ENCODE data around the gene FZD8. TPM values are rescaled to one million over a fixed set of nuclear protein-coding genes. Genes with fewer than 3 reads are reported as not detected.

FZD8 gene
- polyA plus RNA-seq, 1 experiment, result 0.18 TPM

DNA sequence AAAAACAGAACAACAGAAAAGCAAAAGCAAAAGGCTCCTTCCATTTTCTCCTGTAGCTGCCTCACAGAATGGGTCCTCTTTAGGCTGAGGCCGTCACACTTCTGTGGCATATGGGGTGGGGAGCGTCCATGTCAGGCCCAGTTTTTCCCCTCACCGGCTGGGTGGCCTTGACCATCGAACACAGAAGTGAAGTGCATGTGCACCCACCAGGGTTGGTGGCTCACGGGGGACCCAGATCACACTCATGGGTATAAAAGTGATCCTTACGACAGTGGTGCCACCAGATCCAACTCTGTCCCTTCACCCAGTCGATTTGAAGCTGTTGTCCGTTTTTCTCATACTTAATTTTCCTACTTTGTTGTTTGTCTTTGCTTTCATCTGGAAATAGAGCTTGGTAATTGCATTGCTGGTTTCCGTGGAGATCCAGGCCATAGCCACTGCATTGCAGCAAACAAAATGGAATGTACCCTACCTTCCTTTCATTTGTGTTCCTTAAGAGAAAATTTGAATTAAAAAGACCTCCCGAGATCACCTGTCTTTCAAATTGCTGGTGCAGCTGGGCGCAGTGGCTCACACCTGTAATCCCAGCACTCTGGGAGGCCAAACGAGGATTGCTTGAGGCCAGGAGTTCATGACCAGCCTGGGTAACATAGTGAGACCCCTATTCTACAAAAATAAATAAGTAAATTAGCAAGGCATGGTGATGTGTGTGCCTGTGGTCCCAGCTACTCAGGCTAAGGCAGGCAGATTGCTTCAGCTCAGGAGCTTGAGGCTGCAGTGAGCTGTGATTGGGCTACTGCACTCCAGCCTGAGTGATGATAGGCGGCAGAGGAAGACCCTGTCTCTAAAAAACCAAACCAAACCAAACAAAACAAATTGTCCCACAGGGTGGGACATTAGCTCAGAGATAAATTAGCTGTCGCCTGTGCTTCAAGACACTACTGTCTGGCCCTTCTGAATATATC, 47.7 kb downstream of the FZD8 start:
- TF ChIP-seq, protein P1, sequence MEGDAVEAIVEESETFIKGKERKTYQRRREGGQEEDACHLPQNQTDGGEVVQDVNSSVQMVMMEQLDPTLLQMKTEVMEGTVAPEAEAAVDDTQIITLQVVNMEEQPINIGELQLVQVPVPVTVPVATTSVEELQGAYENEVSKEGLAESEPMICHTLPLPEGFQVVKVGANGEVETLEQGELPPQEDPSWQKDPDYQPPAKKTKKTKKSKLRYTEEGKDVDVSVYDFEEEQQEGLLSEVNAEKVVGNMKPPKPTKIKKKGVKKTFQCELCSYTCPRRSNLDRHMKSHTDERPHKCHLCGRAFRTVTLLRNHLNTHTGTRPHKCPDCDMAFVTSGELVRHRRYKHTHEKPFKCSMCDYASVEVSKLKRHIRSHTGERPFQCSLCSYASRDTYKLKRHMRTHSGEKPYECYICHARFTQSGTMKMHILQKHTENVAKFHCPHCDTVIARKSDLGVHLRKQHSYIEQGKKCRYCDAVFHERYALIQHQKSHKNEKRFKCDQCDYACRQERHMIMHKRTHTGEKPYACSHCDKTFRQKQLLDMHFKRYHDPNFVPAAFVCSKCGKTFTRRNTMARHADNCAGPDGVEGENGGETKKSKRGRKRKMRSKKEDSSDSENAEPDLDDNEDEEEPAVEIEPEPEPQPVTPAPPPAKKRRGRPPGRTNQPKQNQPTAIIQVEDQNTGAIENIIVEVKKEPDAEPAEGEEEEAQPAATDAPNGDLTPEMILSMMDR (IDR thresholded peaks at IDR 0.05; ENCODE audit: insufficient read depth, low read depth, low read length), result no peak

DNA sequence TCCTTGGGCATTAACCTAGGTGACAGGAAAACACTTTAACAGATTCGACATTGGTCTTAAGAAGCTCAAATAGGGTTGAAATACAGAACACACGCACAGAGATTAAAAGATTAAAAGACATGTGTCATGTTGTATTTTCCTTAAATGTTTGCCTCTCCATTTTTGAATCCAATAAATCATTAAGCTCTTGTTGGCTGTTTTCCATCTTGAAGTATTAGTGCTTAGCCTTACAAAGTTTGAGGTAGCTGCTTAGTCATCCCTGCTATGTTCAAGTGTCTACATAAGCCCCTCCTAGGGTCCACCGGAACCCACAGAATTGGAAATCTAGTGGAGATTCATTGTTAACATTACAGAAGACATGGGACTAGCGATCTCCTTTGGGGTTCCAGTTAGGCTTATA, 49.7 kb downstream of the FZD8 start:
- POLR2A ChIA-PET, result no interaction called here
- TF ChIP-seq, protein P1 (IDR thresholded peaks at IDR 0.05; ENCODE audit: insufficient read depth, low read depth, low read length), result no peak
- Histone ChIP-seq H3K27me3 (ENCODE audit: control insufficient read depth, insufficient read depth, low read length) (peaks cover 12% of the 10 kb centered on the region), H3K36me3 (ENCODE audit: control insufficient read depth, insufficient read depth, low read length) (no peaks in the 10 kb centered on the region), H3K4me3 (ENCODE audit: low read depth, low read length) (no peak overlapping the region)
- no peak for DNase-seq (ENCODE audit: low read depth)
- CTCF ChIA-PET, result interaction anchor here (1.0 to 1.1 kb wide), 2 partner anchors 8 to 353 kb away, joined by 3 to 5 read pairs; no protein-coding TSS in a partner anchor

More for the DNA sequence above, 47.7 kb downstream of the FZD8 start:
- CTCF ChIA-PET, result interaction anchor here (0.7 to 1.4 kb wide), 3 partner anchors 13 to 370 kb away, joined by 3 read pairs; no protein-coding TSS in a partner anchor
- Histone ChIP-seq H3K27me3 (ENCODE audit: control insufficient read depth, insufficient read depth, low read length) (peaks cover 14% of the 10 kb centered on the region), H3K4me3 (ENCODE audit: low read depth, low read length) (no peak overlapping the region), H3K36me3 (ENCODE audit: control insufficient read depth, insufficient read depth, low read length) (no peaks in the 10 kb centered on the region)
- POLR2A ChIA-PET, result interaction anchor here (0.6 kb wide), 1 partner anchor 213 kb away, joined by 15 read pairs; no protein-coding TSS in a partner anchor
- DNase-seq (ENCODE audit: low read depth), result no peak

DNA sequence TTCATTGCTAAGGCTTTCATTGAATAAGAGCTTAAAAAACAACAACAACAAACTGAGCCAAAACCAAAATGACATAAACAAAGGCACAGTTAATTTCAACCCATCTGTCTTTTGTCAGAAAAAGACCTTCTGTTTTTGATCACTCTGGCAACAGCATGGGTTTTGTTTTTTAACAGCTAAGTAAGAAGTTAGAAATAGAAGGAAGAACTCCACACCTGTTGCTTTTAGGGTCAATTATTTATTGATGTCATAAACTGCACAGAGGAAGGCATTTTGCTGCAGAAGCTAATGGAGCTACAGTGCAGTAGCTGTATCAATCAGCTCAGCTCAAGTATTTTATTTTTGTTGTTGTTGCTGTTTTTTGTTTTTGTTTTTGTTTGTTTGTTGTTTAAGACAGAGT, 53.3 kb downstream of the FZD8 start:
- ChIA-PET POLR2A (interaction anchor here (0.7 kb wide), 1 partner anchor 335 kb away, joined by 3 read pairs; no protein-coding TSS in a partner anchor), CTCF (interaction anchor here (1.1 to 1.5 kb wide), 2 partner anchors 13 to 16 kb away, joined by 3 read pairs; no protein-coding TSS in a partner anchor)
- TF ChIP-seq, protein P1 (IDR thresholded peaks at IDR 0.05; ENCODE audit: insufficient read depth, low read depth, low read length), result no peak
- H3K36me3 ChIP-seq (ENCODE audit: control insufficient read depth, insufficient read depth, low read length), result no peaks in the 10 kb centered on the region
- peaks cover 9% of the 10 kb centered on the region for H3K27me3 ChIP-seq (ENCODE audit: control insufficient read depth, insufficient read depth, low read length)
- no peak for DNase-seq (ENCODE audit: low read depth)
- no peak overlapping the region for H3K4me3 ChIP-seq (ENCODE audit: low read depth, low read length)

Other genes starting within 250 kb of the FZD8 start
- not detected in 2 replicates for gene GJD4, start 37.0 kb downstream of the FZD8 start, polyA plus RNA-seq (2011; rRNA removed)